ENCODE measurements around the gene ADA. TPM values are rescaled to one million over a fixed set of nuclear protein-coding genes. Genes with fewer than 3 reads are reported as not detected.

The ADA gene
- total RNA-seq, 1 donor from 2014 or later, result 177 TPM

DNA sequence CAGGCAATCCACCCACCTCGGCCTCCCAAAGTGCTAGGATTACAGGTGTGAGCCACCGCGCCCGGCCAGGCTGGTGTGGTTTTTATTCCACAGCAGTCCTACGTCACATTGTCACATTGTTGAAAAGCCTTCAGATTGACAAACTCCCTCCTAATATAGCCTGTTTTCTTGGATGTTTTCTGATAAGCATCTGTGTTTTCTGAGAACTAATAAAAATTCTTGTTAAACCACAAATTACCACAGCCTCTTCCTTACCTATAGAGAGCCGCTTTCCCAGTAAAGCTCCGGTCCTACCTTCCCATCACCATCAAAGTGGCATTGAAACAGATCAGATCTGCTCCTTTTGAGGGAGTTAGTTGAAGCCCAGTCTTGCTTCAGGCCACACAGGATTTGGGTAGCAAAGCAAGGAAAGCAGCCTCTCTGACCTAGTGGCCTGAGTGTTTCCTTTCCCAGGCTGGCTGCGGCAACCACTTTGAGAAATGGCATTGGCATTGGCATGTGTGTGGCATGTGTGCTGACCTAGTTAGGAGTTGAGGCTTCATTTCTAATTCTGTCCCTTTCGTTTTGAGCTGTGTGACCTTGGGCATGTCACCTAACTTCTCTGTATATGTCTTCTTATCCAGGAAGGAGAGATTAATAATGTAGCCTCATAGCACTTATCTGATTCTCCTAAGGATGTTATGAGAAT is 70.8 kb downstream of the ADA start:
- Mint-ChIP-seq H3K4me3 (ENCODE audit: unreplicated experiment) (no peak overlapping the region), H3K36me3 (ENCODE audit: unreplicated experiment) (peaks cover 2% of the 10 kb centered on the region), H3K27ac (ENCODE audit: unreplicated experiment) (no peak overlapping the region), H3K9me3 (ENCODE audit: unreplicated experiment) (no peaks in the 10 kb centered on the region), H3K4me1 (ENCODE audit: unreplicated experiment) (peaks cover 58% of the 10 kb centered on the region), H3K27me3 (ENCODE audit: unreplicated experiment) (no peaks in the 10 kb centered on the region)
- TF ChIP-seq, protein P1, sequence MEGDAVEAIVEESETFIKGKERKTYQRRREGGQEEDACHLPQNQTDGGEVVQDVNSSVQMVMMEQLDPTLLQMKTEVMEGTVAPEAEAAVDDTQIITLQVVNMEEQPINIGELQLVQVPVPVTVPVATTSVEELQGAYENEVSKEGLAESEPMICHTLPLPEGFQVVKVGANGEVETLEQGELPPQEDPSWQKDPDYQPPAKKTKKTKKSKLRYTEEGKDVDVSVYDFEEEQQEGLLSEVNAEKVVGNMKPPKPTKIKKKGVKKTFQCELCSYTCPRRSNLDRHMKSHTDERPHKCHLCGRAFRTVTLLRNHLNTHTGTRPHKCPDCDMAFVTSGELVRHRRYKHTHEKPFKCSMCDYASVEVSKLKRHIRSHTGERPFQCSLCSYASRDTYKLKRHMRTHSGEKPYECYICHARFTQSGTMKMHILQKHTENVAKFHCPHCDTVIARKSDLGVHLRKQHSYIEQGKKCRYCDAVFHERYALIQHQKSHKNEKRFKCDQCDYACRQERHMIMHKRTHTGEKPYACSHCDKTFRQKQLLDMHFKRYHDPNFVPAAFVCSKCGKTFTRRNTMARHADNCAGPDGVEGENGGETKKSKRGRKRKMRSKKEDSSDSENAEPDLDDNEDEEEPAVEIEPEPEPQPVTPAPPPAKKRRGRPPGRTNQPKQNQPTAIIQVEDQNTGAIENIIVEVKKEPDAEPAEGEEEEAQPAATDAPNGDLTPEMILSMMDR (IDR thresholded peaks at IDR 0.05), result no peak
- no peak for DNase-seq (ENCODE audit: extremely low spot score, unreplicated experiment)

DNA sequence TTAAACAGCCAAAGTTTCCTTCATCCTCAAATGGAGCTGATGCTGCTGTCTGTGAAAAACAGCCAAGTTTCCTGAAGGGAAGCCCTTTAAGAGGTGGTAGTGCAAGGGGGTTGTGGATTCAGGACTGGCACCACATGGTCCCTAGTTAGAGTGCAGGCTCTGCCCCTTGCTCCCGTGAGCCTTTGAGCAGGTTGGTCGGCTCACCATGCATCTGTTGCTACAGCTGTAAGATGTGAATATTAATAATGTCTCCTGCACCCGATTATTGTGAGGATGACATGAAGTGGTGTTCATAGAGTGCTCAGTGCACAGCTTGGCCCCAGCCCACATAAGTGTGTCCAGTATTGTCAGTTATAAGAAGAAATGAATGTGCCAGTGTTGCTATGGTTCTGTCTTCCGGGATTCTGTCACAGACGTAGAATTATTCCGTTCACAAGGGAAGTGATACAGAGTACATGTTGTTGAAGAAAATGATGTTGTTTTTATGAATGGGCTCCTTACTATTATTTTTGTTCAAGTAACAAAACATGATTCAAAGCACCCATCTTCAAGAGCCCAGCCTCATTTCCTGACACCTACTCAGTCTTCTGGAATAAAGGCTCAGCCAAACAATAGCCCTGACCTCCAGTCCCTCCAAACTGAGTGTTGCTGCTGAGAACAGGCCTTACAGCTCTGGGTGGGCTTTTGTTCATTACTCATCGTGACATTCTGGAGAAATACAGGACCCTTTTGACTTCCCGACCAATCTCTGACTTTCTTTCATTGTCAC is 72.0 kb downstream of the ADA start:
- no peaks in the 10 kb centered on the region for H3K27me3 Mint-ChIP-seq (ENCODE audit: unreplicated experiment)
- TF ChIP-seq, protein P1 (IDR thresholded peaks at IDR 0.05), result no peak
- no peak overlapping the region for H3K4me3 Mint-ChIP-seq (ENCODE audit: unreplicated experiment)
- H3K27ac Mint-ChIP-seq (ENCODE audit: unreplicated experiment), result peak overlapping the region; percentile 43
- peaks cover 62% of the 10 kb centered on the region for H3K4me1 Mint-ChIP-seq (ENCODE audit: unreplicated experiment)
- no peak for DNase-seq (ENCODE audit: extremely low spot score, unreplicated experiment)
- no peaks in the 10 kb centered on the region for H3K9me3 Mint-ChIP-seq (ENCODE audit: unreplicated experiment)
- peaks cover 2% of the 10 kb centered on the region for H3K36me3 Mint-ChIP-seq (ENCODE audit: unreplicated experiment)

DNA sequence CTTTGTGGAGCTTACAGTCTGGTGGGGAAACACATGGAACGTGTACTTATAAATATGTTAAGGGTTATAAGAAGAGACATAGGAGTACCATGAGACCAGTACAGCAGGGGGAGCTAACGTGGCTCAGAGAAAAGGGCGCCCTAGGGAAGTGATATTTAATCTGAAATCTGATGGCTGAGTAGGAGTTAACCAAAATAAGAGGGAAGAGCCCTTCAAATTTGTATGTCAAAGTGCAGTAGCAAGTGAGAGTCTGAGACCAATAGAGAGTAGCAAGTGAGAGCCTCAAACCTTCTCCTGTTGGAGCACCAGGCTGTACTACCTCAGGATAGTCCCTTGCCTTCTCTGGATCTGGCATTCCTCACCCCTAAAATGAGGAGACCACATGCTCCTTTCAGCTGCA is 75.2 kb downstream of the ADA start:
- no peak for DNase-seq (ENCODE audit: extremely low spot score, unreplicated experiment)
- peaks cover 2% of the 10 kb centered on the region for H3K36me3 Mint-ChIP-seq (ENCODE audit: unreplicated experiment)

DNA sequence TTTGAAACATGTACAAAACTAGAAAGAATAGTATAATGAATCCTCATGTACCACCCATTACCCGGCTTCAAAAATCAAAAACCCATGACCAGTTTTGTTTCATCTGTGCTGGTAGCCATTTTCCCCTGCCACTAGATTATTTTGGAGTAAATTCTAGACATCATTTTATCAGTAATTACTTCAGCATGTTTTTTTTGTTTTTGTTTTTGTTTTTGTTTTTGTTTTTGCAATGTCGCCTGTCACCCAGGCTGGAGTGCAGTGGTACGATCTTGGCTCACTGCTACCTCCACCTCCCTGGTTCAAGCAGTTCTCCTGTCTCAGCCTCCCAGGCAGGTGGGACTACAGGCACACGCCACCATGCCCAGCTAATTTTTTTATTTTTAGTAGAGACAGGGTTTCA is 77.1 kb downstream of the ADA start:
- no peak overlapping the region for H3K4me3 Mint-ChIP-seq (ENCODE audit: unreplicated experiment)
- peaks cover 49% of the 10 kb centered on the region for H3K4me1 Mint-ChIP-seq (ENCODE audit: unreplicated experiment)
- peak overlapping the region; percentile 92 for H3K27ac Mint-ChIP-seq (ENCODE audit: unreplicated experiment)
- TF ChIP-seq, protein P1 (IDR thresholded peaks at IDR 0.05), result no peak
- H3K27me3 Mint-ChIP-seq (ENCODE audit: unreplicated experiment), result no peaks in the 10 kb centered on the region
- no peak for DNase-seq (ENCODE audit: extremely low spot score, unreplicated experiment)
- H3K36me3 Mint-ChIP-seq (ENCODE audit: unreplicated experiment), result peaks cover 2% of the 10 kb centered on the region
- H3K9me3 Mint-ChIP-seq (ENCODE audit: unreplicated experiment), result no peaks in the 10 kb centered on the region

More for the DNA sequence above, 75.2 kb downstream of the ADA start:
- Mint-ChIP-seq H3K9me3 (ENCODE audit: unreplicated experiment) (no peaks in the 10 kb centered on the region), H3K4me3 (ENCODE audit: unreplicated experiment) (no peak overlapping the region), H3K27ac (ENCODE audit: unreplicated experiment) (no peak overlapping the region), H3K27me3 (ENCODE audit: unreplicated experiment) (no peaks in the 10 kb centered on the region), H3K4me1 (ENCODE audit: unreplicated experiment) (peaks cover 67% of the 10 kb centered on the region)
- TF ChIP-seq, protein P1 (IDR thresholded peaks at IDR 0.05), result peak; percentile 37

DNA sequence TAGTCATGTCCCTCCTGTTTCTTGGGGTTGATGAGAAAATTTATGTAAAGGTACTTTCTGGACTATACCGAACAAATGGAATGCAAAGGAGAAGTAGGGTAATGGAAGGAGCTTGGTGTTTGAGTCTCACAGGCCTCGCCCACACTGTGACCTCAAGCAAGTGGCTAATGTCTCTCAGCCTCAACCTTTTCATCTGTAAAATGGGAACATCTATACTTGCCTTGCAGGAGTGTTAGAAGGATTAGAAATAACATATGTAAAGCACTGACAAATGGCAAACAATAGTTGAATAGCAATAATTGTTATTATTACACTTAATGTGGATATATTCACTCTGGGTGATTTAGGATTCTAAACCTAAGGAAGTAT is 78.0 kb downstream of the ADA start:
- peak overlapping the region; percentile 30 for H3K4me3 Mint-ChIP-seq (ENCODE audit: unreplicated experiment)
- H3K4me1 Mint-ChIP-seq (ENCODE audit: unreplicated experiment), result peaks cover 48% of the 10 kb centered on the region
- H3K27me3 Mint-ChIP-seq (ENCODE audit: unreplicated experiment), result no peaks in the 10 kb centered on the region
- DNase-seq (ENCODE audit: extremely low spot score, unreplicated experiment), result no peak
- peaks cover 1% of the 10 kb centered on the region for H3K36me3 Mint-ChIP-seq (ENCODE audit: unreplicated experiment)
- peak overlapping the region; percentile 92 for H3K27ac Mint-ChIP-seq (ENCODE audit: unreplicated experiment)
- no peaks in the 10 kb centered on the region for H3K9me3 Mint-ChIP-seq (ENCODE audit: unreplicated experiment)
- TF ChIP-seq, protein P1 (IDR thresholded peaks at IDR 0.05), result no peak
